HEK293T (cell line): ENCODE data around the gene ZNF639.

Experiments used
- FOXM1 ChIP-seq: fragments of 450-650 bp; IDR thresholded peaks from 2 replicates; pipeline ENCODE4 v1.6.1; 2017; ENCODE audit warnings: mild to moderate bottlenecking, borderline replicate concordance
- SP1 ChIP-seq: fragments of 450-650 bp; IDR thresholded peaks from 2 replicates; pipeline ENCODE4 v1.6.1; 2017
- TARDBP ChIP-seq: fragments of 450-650 bp; IDR thresholded peaks from 2 replicates; pipeline ENCODE4 v1.6.1; 2016

GRCh38 chr3:179276743-179277142, 46.1 kb upstream of the ZNF639 start:
- TF ChIP-seq FOXM1 (no peak), SP1 (no peak), TARDBP (no peak)
